K562 (cell line): ENCODE measurements around the gene ERMARD. TPM values are rescaled to one million over a fixed set of nuclear protein-coding genes. Genes with fewer than 3 reads are reported as not detected.

Experiments used
- ARID1B ChIP-seq: fragments of 450-650 bp; IDR thresholded peaks from 2 replicates; pipeline ENCODE4 v1.6.1; 2016; ENCODE audit warnings: antibody characterized with exemption, mild to moderate bottlenecking, inconsistent platforms
- HNRNPUL1 ChIP-seq: fragments of 200-400 bp; formaldehyde crosslinking; IDR thresholded peaks from 2 replicates; pipeline ENCODE4 v1.6.1; 2017; ENCODE audit warnings: low read length
- IFI16 ChIP-seq: fragments of 250-450 bp; sonication (Bioruptor Pico); IDR thresholded peaks from 2 replicates; pipeline ENCODE4 v2.1.2; 2022; ENCODE audit warnings: mild to moderate bottlenecking, inconsistent platforms
- KDM1A ChIP-seq, 2 experiments: fragments of 450-650 bp; IDR thresholded peaks; 2 replicates each; pipeline ENCODE4 v1.6.1; 2016; ENCODE audit warnings: mild to moderate bottlenecking in 2 of 2
- NEUROD1 ChIP-seq: fragments of 150-350 bp; IDR thresholded peaks from 2 replicates; pipeline ENCODE4 v1.6.1; 2014; ENCODE audit warnings: borderline replicate concordance, low read length, low read depth; ENCODE audit not compliant: partially characterized antibody
- NONO ChIP-seq, 2 experiments: fragments of 200-400 bp in 1 of 2; fragments of 450-650 bp in 1 of 2; formaldehyde crosslinking in 1 of 2; IDR thresholded peaks; 2 replicates each; pipeline ENCODE4 v1.6.1; 2017; ENCODE audit warnings: low read depth in 2 of 2, mild to moderate bottlenecking in 2 of 2, moderate library complexity in 2 of 2, low read length in 1 of 2
- RBM25 ChIP-seq: fragments of 200-400 bp; formaldehyde crosslinking; IDR thresholded peaks from 2 replicates; pipeline ENCODE4 v1.6.1; 2018; ENCODE audit warnings: low read length, low read depth, moderate library complexity; ENCODE audit not compliant: severe bottlenecking
- RFX7 ChIP-seq: fragments of 250-450 bp; sonication (Bioruptor Pico); IDR thresholded peaks from 2 replicates; pipeline ENCODE4 v1.5.1; 2021; ENCODE audit warnings: mild to moderate bottlenecking
- SPI1 ChIP-seq: IDR thresholded peaks from 2 replicates; pipeline ENCODE4 v1.6.1; 2011; ENCODE audit warnings: low read depth, low read length, control low read depth, borderline replicate concordance
- U2AF1 ChIP-seq: fragments of 200-400 bp; formaldehyde crosslinking; optimal IDR thresholded peaks from 2 replicates; pipeline ENCODE3; 2017; ENCODE audit warnings: mild to moderate bottlenecking, low read depth, low read length, moderate library complexity
- ZBED1 ChIP-seq: IDR thresholded peaks from 2 replicates; pipeline ENCODE4 v1.6.1; 2014
- ZNF12 ChIP-seq: sonication (generic); formaldehyde crosslinking; IDR thresholded peaks from 2 replicates; pipeline ENCODE4 v1.4.0; 2020; ENCODE audit warnings: mild to moderate bottlenecking, missing genetic modification reagents
- ZNF140 ChIP-seq: fragments of 250-450 bp; sonication (Bioruptor Pico); IDR thresholded peaks from 2 replicates; pipeline ENCODE4 v1.8.0; 2021; ENCODE audit warnings: moderate library complexity, mild to moderate bottlenecking, inconsistent platforms
- ZNF384 ChIP-seq: IDR thresholded peaks from 2 replicates; pipeline ENCODE4 v1.6.1; 2012; ENCODE audit warnings: low read depth, low read length, improper control_type of control experiment
- polyA plus RNA-seq, 8 experiments: library from polyadenylated mRNA; depleted of rRNA in 4 of 8; stranded (reverse) in 5 of 8; unstranded in 3 of 8; fragments of >200 nt; fragmentation: Nextera tagmentation in 2 of 8; fragmentation: Illumina TruSeq in 1 of 8; extraction: Ambion mirVana in 2 of 8; extraction: Trizol in 1 of 8; gene quantifications; 2 replicates each; pipeline versions ENCODE4 v1.2.1 to v1.2.3, GENCODE V29; 2011 to 2014; ENCODE audit warnings: inconsistent platforms in 1 of 8, missing spikeins in 1 of 8
- total RNA-seq, 7 experiments: library from RNA; depleted of rRNA in 6 of 7; stranded (reverse); fragments of >200 nt in 6 of 7; fragmentation: Illumina TruSeq in 2 of 7; extraction: Trizol in 2 of 7; gene quantifications; 2 replicates each; pipeline versions ENCODE4 v1.2.1 to v1.2.3, GENCODE V29; 2011 to 2021; ENCODE audit warnings: low replicate concordance in 1 of 7
- TF ChIP-seq, protein P1 (sequence below), 2 experiments: fragments of 450-650 bp in 1 of 2; sonication (generic) in 1 of 2; formaldehyde crosslinking in 1 of 2; IDR thresholded peaks in 1 of 2; conservative IDR thresholded peaks in 1 of 2; 2 replicates each; pipeline versions ENCODE4 v1.6.1 to v1.8.1; 2016 to 2023; ENCODE audit warnings: mild to moderate bottlenecking in 2 of 2, moderate library complexity in 2 of 2, inconsistent platforms in 1 of 2, missing genetic modification reagents in 1 of 2
- TF ChIP-seq, protein P2 (sequence below): fragments of 250-450 bp; sonication (Bioruptor Pico); IDR thresholded peaks from 2 replicates; pipeline ENCODE4 v1.5.0; 2021
- TF ChIP-seq, protein P3 (sequence below), 3 experiments: IDR thresholded peaks in 2 of 3; conservative IDR thresholded peaks in 1 of 3; 2 replicates each; pipeline ENCODE4 v1.5.1; 2011 to 2012; ENCODE audit warnings: low read length in 3 of 3, mild to moderate bottlenecking in 3 of 3, control low read depth in 2 of 3, improper control_type of control experiment in 1 of 3, inconsistent platforms in 1 of 3, low read depth in 1 of 3, mixed read lengths in 1 of 3, moderate library complexity in 1 of 3; ENCODE audit not compliant: insufficient read depth in 2 of 3
- TF ChIP-seq, protein P4 (sequence below): sonication (generic); IDR thresholded peaks from 2 replicates; pipeline ENCODE4 v1.6.1; 2016
- TF ChIP-seq, protein P5 (sequence below): fragments of 250-450 bp; sonication (Bioruptor Pico); IDR thresholded peaks from 2 replicates; pipeline ENCODE4 v1.9.0; 2021; ENCODE audit warnings: mild to moderate bottlenecking, inconsistent platforms

Gene ERMARD
- total and polyA plus RNA-seq, 9 of the 15 experiments (the other 6 are each of a cell fraction or from before 2014, with no cell fraction given), result 14.5 to 68.6 (median 27.7) TPM

DNA sequence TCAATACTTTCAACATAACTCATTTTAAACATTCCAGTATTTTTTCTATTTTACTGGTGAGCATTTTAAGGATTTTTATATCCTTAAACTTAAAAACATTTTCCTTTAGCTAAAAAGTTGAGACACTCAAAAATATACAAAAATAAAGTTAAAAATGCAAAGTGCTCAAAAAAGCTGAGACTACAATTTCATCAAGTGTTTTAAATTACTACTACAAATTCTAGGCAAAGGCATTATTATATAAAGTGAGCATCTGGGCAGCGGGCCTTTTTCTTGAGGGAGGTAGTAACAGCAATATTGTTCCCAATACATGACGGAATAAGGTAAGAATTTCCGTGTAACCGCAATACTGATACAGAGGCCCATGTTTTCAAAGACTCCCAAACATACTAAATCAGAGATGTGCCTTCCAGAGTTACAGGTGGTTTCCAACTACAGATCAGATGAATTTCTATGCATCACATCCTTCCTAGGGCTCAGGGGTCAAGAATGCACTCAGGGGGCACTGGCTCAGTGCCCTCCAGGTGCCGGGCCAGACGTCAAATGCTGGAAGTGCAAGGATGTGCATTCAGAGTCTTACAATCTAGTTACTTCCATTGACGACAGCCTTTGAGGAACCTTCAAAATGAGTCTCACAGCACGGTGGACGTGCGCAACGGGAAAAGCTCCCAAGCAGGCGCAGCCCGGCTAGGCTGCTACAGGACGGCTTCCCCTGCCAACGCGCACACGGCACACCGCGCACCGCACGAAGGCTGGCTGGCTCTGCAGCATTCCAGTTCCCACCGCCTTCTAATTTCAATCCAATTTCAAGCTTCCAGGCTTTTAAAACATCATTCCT lies 28.8 kb upstream of the ERMARD start (continued):
- TF ChIP-seq, protein P1, sequence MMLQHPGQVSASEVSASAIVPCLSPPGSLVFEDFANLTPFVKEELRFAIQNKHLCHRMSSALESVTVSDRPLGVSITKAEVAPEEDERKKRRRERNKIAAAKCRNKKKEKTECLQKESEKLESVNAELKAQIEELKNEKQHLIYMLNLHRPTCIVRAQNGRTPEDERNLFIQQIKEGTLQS (IDR thresholded peaks at IDR 0.05), result peak; percentile 77
- TF ChIP-seq, protein P1 (CRISPR knock-in tag; conservative IDR thresholded peaks at IDR 0.05), result 0 out of 2 replicates have a peak, but pooled peaks have one; percentile 32
- TF ChIP-seq RFX7 (no peak), ARID1B (peak; percentile 50; the same call in 1 of the 2 replicates), U2AF1 (no peak), ZNF12 (CRISPR knock-in tag) (no peak), HNRNPUL1 (no peak), ZBED1 (no peak), SPI1 (no peak), IFI16 (CRISPR knock-in tag) (no peak), NEUROD1 (peak; percentile 15), KDM1A (IDR thresholded peaks at IDR 0.05) (peak; percentile 80 to 81), NONO (IDR thresholded peaks at IDR 0.05; ENCODE audit: low read depth in 2 of 2, low read length in 1 of 2) (no peak), ZNF140 (CRISPR knock-in tag) (no peak), RBM25 (no peak), ZNF384 (no peak)
- TF ChIP-seq, protein P2, sequence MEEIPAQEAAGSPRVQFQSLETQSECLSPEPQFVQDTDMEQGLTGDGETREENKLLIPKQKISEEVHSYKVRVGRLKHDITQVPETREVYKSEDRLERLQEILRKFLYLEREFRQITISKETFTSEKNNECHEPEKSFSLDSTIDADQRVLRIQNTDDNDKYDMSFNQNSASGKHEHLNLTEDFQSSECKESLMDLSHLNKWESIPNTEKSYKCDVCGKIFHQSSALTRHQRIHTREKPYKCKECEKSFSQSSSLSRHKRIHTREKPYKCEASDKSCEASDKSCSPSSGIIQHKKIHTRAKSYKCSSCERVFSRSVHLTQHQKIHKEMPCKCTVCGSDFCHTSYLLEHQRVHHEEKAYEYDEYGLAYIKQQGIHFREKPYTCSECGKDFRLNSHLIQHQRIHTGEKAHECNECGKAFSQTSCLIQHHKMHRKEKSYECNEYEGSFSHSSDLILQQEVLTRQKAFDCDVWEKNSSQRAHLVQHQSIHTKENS (CRISPR knock-in tag), result no peak
- TF ChIP-seq, protein P3, sequence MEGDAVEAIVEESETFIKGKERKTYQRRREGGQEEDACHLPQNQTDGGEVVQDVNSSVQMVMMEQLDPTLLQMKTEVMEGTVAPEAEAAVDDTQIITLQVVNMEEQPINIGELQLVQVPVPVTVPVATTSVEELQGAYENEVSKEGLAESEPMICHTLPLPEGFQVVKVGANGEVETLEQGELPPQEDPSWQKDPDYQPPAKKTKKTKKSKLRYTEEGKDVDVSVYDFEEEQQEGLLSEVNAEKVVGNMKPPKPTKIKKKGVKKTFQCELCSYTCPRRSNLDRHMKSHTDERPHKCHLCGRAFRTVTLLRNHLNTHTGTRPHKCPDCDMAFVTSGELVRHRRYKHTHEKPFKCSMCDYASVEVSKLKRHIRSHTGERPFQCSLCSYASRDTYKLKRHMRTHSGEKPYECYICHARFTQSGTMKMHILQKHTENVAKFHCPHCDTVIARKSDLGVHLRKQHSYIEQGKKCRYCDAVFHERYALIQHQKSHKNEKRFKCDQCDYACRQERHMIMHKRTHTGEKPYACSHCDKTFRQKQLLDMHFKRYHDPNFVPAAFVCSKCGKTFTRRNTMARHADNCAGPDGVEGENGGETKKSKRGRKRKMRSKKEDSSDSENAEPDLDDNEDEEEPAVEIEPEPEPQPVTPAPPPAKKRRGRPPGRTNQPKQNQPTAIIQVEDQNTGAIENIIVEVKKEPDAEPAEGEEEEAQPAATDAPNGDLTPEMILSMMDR (IDR thresholded peaks at IDR 0.05 in 2 of 3, conservative IDR thresholded peaks at IDR 0.05 in 1 of 3; ENCODE audit: insufficient read depth in 2 of 3, low read depth in 1 of 3, low read length in 3 of 3), result no peak
- TF ChIP-seq, protein P4, sequence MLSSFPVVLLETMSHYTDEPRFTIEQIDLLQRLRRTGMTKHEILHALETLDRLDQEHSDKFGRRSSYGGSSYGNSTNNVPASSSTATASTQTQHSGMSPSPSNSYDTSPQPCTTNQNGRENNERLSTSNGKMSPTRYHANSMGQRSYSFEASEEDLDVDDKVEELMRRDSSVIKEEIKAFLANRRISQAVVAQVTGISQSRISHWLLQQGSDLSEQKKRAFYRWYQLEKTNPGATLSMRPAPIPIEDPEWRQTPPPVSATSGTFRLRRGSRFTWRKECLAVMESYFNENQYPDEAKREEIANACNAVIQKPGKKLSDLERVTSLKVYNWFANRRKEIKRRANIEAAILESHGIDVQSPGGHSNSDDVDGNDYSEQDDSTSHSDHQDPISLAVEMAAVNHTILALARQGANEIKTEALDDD, result no peak
- TF ChIP-seq, protein P5, sequence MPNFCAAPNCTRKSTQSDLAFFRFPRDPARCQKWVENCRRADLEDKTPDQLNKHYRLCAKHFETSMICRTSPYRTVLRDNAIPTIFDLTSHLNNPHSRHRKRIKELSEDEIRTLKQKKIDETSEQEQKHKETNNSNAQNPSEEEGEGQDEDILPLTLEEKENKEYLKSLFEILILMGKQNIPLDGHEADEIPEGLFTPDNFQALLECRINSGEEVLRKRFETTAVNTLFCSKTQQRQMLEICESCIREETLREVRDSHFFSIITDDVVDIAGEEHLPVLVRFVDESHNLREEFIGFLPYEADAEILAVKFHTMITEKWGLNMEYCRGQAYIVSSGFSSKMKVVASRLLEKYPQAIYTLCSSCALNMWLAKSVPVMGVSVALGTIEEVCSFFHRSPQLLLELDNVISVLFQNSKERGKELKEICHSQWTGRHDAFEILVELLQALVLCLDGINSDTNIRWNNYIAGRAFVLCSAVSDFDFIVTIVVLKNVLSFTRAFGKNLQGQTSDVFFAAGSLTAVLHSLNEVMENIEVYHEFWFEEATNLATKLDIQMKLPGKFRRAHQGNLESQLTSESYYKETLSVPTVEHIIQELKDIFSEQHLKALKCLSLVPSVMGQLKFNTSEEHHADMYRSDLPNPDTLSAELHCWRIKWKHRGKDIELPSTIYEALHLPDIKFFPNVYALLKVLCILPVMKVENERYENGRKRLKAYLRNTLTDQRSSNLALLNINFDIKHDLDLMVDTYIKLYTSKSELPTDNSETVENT (CRISPR knock-in tag), result no peak
